ENCODE data around the gene E2F4. TPM values are rescaled to one million over a fixed set of nuclear protein-coding genes. Genes with fewer than 3 reads are reported as not detected.
A peak's percentile ranks its signal among the peaks of the same experiment; 100 is the strongest.

The E2F4 gene
- total and polyA plus RNA-seq, 5 donors, result 33.9 to 42.5 (median 39.7) TPM

- DNase-seq (peak; percentile 24 to 63 (median 30)), ATAC-seq (peak in 1 of 2 donors; percentile 6)
- Histone ChIP-seq H3K9me3 (ENCODE audit: control insufficient read depth, low read length) (no peaks in the 10 kb centered on the region), H3K27me3 (ENCODE audit: control insufficient read depth, insufficient read depth) (no peaks in the 10 kb centered on the region), H3K4me3 (ENCODE audit: low read length) (no peak overlapping the region), H3K27ac (ENCODE audit: low read length) (peak overlapping the region; percentile 7), H3K4me1 (ENCODE audit: control insufficient read depth, insufficient read depth, low read length) (peaks cover 14% of the 10 kb centered on the region)
- intact Hi-C loops (cut with DNase I), result no loop called here
- WGBS, result 68% methylated on average over 5 of the region's 5 CpGs
These were observed 23.8 kb downstream of the E2F4 start for GRCh38 chr16:67215706-67216105.

DNA sequence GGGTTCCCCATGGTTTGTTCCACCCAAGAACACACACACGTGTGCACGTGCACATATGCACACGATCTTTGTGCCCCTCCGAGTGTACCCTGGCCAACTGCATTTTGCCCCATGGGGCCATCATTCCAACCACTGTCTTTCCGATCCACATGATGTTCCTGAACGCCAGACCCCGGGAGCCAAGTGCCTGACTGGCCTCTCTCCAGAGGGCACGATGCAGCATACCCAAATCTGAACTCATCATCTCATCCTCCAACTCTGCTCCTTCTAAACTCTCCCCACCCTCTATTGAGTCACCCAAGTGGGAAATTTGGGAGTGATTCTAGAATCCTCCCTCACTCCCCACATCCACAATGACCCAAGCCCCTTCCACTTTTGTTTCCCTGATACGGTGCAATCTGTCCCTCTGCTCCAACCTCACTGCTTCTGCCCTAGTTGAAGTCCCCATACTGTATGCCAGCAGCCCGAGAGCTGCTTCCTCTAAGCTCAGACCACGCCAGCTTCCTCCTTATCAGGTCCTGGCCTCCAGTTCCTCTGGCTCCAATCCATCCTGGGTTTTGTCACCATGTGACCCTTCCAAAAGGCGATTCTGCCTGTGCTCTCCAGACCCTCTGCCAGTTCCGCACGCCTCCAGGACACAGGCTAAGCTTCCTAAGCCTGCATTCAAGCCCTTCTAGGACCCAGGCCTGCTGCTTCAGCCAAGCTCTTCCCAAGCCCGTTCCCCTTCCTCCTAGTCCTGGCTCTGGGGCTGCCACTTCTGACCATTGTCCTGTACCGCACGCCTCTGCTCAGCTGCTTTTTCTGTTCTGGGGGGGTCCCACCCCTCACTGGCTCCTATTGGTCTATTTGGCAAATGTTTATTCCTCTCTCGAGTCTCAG is 24.9 kb downstream of the E2F4 start:
- no peak overlapping the region for H3K4me3 ChIP-seq (ENCODE audit: low read length)
- H3K4me1 ChIP-seq (ENCODE audit: control insufficient read depth, insufficient read depth, low read length), result peaks cover 14% of the 10 kb centered on the region
- intact Hi-C loops (cut with DNase I), result no loop called here
- peak overlapping the region; percentile 93 for H3K27ac ChIP-seq (ENCODE audit: low read length)
- no peaks in the 10 kb centered on the region for H3K9me3 ChIP-seq (ENCODE audit: control insufficient read depth, low read length)
- ATAC-seq, result peak; percentile 91
- WGBS, result 24% methylated on average over 18 of the region's 18 CpGs
- H3K27me3 ChIP-seq (ENCODE audit: control insufficient read depth, insufficient read depth), result no peaks in the 10 kb centered on the region
- DNase-seq, result peak; percentile 81 to 90 (median 88)

DNA sequence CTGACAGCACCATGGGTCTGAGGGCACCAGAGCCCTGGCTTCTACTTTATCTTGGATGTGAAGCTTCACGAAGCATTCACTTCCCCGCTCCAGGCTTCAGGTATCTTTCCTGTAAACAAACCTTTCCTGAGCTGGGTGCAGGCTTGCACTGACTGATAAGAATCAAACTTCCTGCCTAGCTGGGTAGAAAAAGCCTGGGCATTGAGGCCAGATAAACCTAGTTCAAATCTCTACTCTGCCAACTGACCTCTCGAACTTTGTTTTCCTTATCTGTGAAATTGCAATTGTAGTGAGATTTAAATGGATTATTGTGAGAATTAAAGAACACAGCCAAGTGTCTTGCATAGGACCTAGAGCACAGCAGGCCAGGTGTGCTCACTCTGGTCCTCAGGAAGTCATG is 32.0 kb downstream of the E2F4 start:
- H3K4me1 ChIP-seq (ENCODE audit: control insufficient read depth, insufficient read depth, low read length), result peaks cover 9% of the 10 kb centered on the region
- no peak overlapping the region for H3K4me3 ChIP-seq (ENCODE audit: low read length)
- H3K9me3 ChIP-seq (ENCODE audit: control insufficient read depth, low read length), result no peaks in the 10 kb centered on the region
- DNase-seq (peak in 1 of 3 donors; percentile 12), ATAC-seq (no peak)
- intact Hi-C loops (cut with DNase I), result no loop called here
- WGBS, result 56% methylated on average over 3 of the region's 3 CpGs
- H3K27ac ChIP-seq (ENCODE audit: low read length), result no peak overlapping the region
- H3K27me3 ChIP-seq (ENCODE audit: control insufficient read depth, insufficient read depth), result no peaks in the 10 kb centered on the region

GRCh38 chr16:67226295-67226803 is 34.4 kb downstream of the E2F4 start:
- 11% methylated on average over 12 of the region's 12 CpGs for WGBS
- no peak for DNase-seq
- Histone ChIP-seq H3K4me1 (ENCODE audit: control insufficient read depth, insufficient read depth, low read length) (peaks cover 9% of the 10 kb centered on the region), H3K27me3 (ENCODE audit: control insufficient read depth, insufficient read depth) (no peaks in the 10 kb centered on the region), H3K9me3 (ENCODE audit: control insufficient read depth, low read length) (no peaks in the 10 kb centered on the region), H3K27ac (ENCODE audit: low read length) (peak overlapping the region; percentile 76), H3K4me3 (ENCODE audit: low read length) (peak overlapping the region; percentile 92)
- intact Hi-C loops (cut with DNase I), result loop anchor here in 1 of 4 donors (5.0 kb wide), 1 partner anchor 34 kb away; the partner anchor contains the start of genes E2F4 and EXOC3L1
- ATAC-seq, result no peak

GRCh38 chr16:67226804-67227566 is 35.0 kb downstream of the E2F4 start, which contains the start of gene TMEM208:
Gene TMEM208, plus strand, starts transcription at chr16:67227130. Its CDS starts 89 bp downstream, at chr16:67227219.
- DNase-seq (peak; percentile 99), ATAC-seq (peak; percentile 97)
- intact Hi-C loops (cut with DNase I), result loop anchor here in 1 of 4 donors (5.0 kb wide), 1 partner anchor 35 kb away; the partner anchor contains the start of genes E2F4 and EXOC3L1
- Histone ChIP-seq H3K4me1 (ENCODE audit: control insufficient read depth, insufficient read depth, low read length) (peaks cover 9% of the 10 kb centered on the region), H3K27ac (ENCODE audit: low read length) (peak within 1 kb of the TSS; percentile 76), H3K4me3 (ENCODE audit: low read length) (peak within 1 kb of the TSS; percentile 92), H3K27me3 (ENCODE audit: control insufficient read depth, insufficient read depth) (no peaks in the 10 kb centered on the region), H3K9me3 (ENCODE audit: control insufficient read depth, low read length) (no peaks in the 10 kb centered on the region)
- WGBS, result under 1% methylated on average over 46 of the region's 46 CpGs

DNA sequence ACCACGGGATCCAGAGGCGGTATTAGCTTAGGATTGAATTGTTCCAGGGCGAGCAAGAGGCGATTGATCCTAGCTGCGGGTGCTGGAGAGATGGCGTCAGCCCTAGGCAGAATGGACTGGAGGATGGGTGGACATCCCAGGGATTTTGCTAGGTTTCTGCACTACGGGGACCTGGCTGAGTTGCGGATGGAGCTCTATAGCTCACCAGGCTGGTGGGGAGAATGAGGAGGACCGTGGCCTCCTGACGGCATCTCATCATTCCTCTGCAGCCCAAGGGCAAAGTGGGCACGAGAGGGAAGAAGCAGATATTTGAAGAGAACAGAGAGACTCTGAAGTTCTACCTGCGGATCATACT is 35.6 kb downstream of the E2F4 start:
- ATAC-seq (no peak), DNase-seq (no peak)
- peak overlapping the region; percentile 92 for H3K4me3 ChIP-seq (ENCODE audit: low read length)
- intact Hi-C loops (cut with DNase I), result loop anchor here in 1 of 4 donors (5.0 kb wide), 1 partner anchor 35 kb away; the partner anchor contains the start of genes E2F4 and EXOC3L1
- no peak overlapping the region for H3K27ac ChIP-seq (ENCODE audit: low read length)
- H3K4me1 ChIP-seq (ENCODE audit: control insufficient read depth, insufficient read depth, low read length), result peaks cover 9% of the 10 kb centered on the region
- H3K9me3 ChIP-seq (ENCODE audit: control insufficient read depth, low read length), result no peaks in the 10 kb centered on the region
- WGBS, result 12% methylated on average over 12 of the region's 12 CpGs
- no peaks in the 10 kb centered on the region for H3K27me3 ChIP-seq (ENCODE audit: control insufficient read depth, insufficient read depth)

GRCh38 chr16:67228034-67228785 is 36.3 kb downstream of the E2F4 start:
- peak in 1 of 3 donors; percentile 40 for DNase-seq
- H3K27ac ChIP-seq (ENCODE audit: low read length), result no peak overlapping the region
- intact Hi-C loops (cut with DNase I), result loop anchor here in 1 of 4 donors (5.0 kb wide), 1 partner anchor 36 kb away; the partner anchor contains the start of genes E2F4 and EXOC3L1
- WGBS, result 83% methylated on average over 9 of the region's 9 CpGs
- no peaks in the 10 kb centered on the region for H3K27me3 ChIP-seq (ENCODE audit: control insufficient read depth, insufficient read depth)
- H3K4me1 ChIP-seq (ENCODE audit: control insufficient read depth, insufficient read depth, low read length), result peaks cover 9% of the 10 kb centered on the region
- no peaks in the 10 kb centered on the region for H3K9me3 ChIP-seq (ENCODE audit: control insufficient read depth, low read length)
- no peak for ATAC-seq
- H3K4me3 ChIP-seq (ENCODE audit: low read length), result no peak overlapping the region

GRCh38 chr16:67228905-67229304 is 37.0 kb downstream of the E2F4 start:
- Histone ChIP-seq H3K27me3 (ENCODE audit: control insufficient read depth, insufficient read depth) (no peaks in the 10 kb centered on the region), H3K9me3 (ENCODE audit: control insufficient read depth, low read length) (no peaks in the 10 kb centered on the region), H3K27ac (ENCODE audit: low read length) (no peak overlapping the region), H3K4me3 (ENCODE audit: low read length) (no peak overlapping the region), H3K4me1 (ENCODE audit: control insufficient read depth, insufficient read depth, low read length) (peaks cover 9% of the 10 kb centered on the region)
- 86% methylated on average over 9 of the region's 9 CpGs for WGBS
- ATAC-seq (no peak), DNase-seq (peak in 1 of 3 donors; percentile 53)
- intact Hi-C loops (cut with DNase I), result loop anchor here in 1 of 4 donors (5.0 kb wide), 1 partner anchor 37 kb away; the partner anchor contains the start of genes E2F4 and EXOC3L1

GRCh38 chr16:67229906-67230808 is 38.2 kb downstream of the E2F4 start:
- intact Hi-C loops (cut with DNase I), result loop anchor here in 1 of 4 donors (5.0 kb wide), 1 partner anchor 38 kb away; the partner anchor contains the start of genes E2F4 and EXOC3L1
- Histone ChIP-seq H3K4me1 (ENCODE audit: control insufficient read depth, insufficient read depth, low read length) (peaks cover 9% of the 10 kb centered on the region), H3K9me3 (ENCODE audit: control insufficient read depth, low read length) (no peaks in the 10 kb centered on the region), H3K4me3 (ENCODE audit: low read length) (no peak overlapping the region), H3K27me3 (ENCODE audit: control insufficient read depth, insufficient read depth) (no peaks in the 10 kb centered on the region), H3K27ac (ENCODE audit: low read length) (no peak overlapping the region)
- no peak for ATAC-seq
- DNase-seq, result peak in 1 of 3 donors; percentile 68
- 91% methylated on average over 32 of the region's 32 CpGs for WGBS
